K562 (cell line): ENCODE results near the gene SEZ6L. TPM values are rescaled to one million over a fixed set of nuclear protein-coding genes. Genes with fewer than 3 reads are reported as not detected.

Experiments
- ATAC-seq: fragments of 200-7000 bp; cut with Tn5 transposase; 3 replicates; pipeline ENCODE4 v1.9.1; 2020; ENCODE audit warnings: moderate library complexity
- BruUV-seq: library from RNA; stranded (reverse); fragments of 400-500 nt; replicated peaks from 2 replicates; lab custom pipeline; 2021; lab: Mats Ljungman, UMichigan
- CTCF ChIA-PET: fragments of 300-600 bp; formaldehyde crosslinking; extraction: SDS; loops from one replicate; lab custom pipeline; 2021; ENCODE audit warnings: low intra/inter-chr PET ratio; lab: Yijun Ruan, JAX
- POLR2A ChIA-PET: fragments of 300-600, 350-650 bp; sonication (Branson Sonifier 250); formaldehyde crosslinking; extraction: SDS; loops from one replicate; lab custom pipeline; 2021; ENCODE audit warnings: antibody characterized with exemption, inconsistent platforms; lab: Yijun Ruan, JAX
- DNase-seq, 4 experiments: peaks; one replicate each; pipeline versions ENCODE4 v3.0.0 to v3.0.0-alpha.2; 2011 to 2018; ENCODE audit warnings: low spot score in 3 of 4, mixed read lengths in 3 of 4; ENCODE audit errors: extremely low read depth in 1 of 4
- FAIRE-seq: peaks from 2 replicates; lab custom pipeline; 2011; peaks lifted over from hg19 to GRCh38; lab: Jason Lieb, UNC
- H2AFZ ChIP-seq: 2 replicates; pipeline ENCODE4 v1.6.0; 2011; ENCODE audit warnings: low read depth, low read length, control low read depth, inconsistent platforms
- H3K27ac ChIP-seq: fragments of 200-600 bp; 3 replicates; pipeline ENCODE4 v1.8.0; 2011; ENCODE audit warnings: low read depth, mild to moderate bottlenecking, control low read depth, inconsistent platforms, low read length, moderate library complexity, mixed read lengths; ENCODE audit errors: extremely low read depth
- H3K27me3 ChIP-seq, 2 experiments: fragments of 300-600 bp in 1 of 2; 2 replicates in 1 of 2; 3 replicates in 1 of 2; pipeline versions ENCODE4 v1.6.0 to v1.8.0; 2011; ENCODE audit warnings: inconsistent platforms in 2 of 2, low read length in 2 of 2, mild to moderate bottlenecking in 1 of 2, mixed read lengths in 1 of 2, moderate library complexity in 1 of 2; ENCODE audit not compliant: control insufficient read depth in 2 of 2, insufficient read depth in 2 of 2
- H3K36me3 ChIP-seq: fragments of 300-600 bp; 3 replicates; pipeline ENCODE4 v1.8.0; 2011; ENCODE audit warnings: mild to moderate bottlenecking, low read length, inconsistent platforms; ENCODE audit not compliant: control insufficient read depth, insufficient read depth
- H3K4me1 ChIP-seq, 2 experiments: fragments of 200-600 bp in 1 of 2; replicated peaks in 1 of 2; 2 replicates in 1 of 2; 3 replicates in 1 of 2; pipeline versions ENCODE4 v1.5.1 to v1.8.0; 2011; ENCODE audit warnings: inconsistent platforms in 2 of 2, low read length in 2 of 2, mild to moderate bottlenecking in 1 of 2, mixed read lengths in 1 of 2, moderate library complexity in 1 of 2; ENCODE audit not compliant: control insufficient read depth in 2 of 2, insufficient read depth in 2 of 2
- H3K4me2 ChIP-seq: 2 replicates; pipeline ENCODE4 v1.6.1; 2011; ENCODE audit warnings: low read length, control low read depth, inconsistent platforms, mixed read lengths; ENCODE audit not compliant: insufficient read depth
- H3K4me3 ChIP-seq: fragments of 200-600 bp; sonication (generic), shearing (Covaris generic); 2 replicates; pipeline ENCODE4 v1.5.1; 2016; ENCODE audit warnings: control low read depth, inconsistent platforms
- H3K79me2 ChIP-seq: fragments of 200-600 bp; 3 replicates; pipeline ENCODE4 v1.8.0; 2011; ENCODE audit warnings: low read length, inconsistent platforms; ENCODE audit not compliant: control insufficient read depth, insufficient read depth
- H3K9ac ChIP-seq, 2 experiments: 2 replicates each; pipeline versions ENCODE4 v1.6.0 to v1.6.1; 2011; ENCODE audit warnings: low read depth in 2 of 2, low read length in 2 of 2, control low read depth in 1 of 2, inconsistent platforms in 1 of 2, mild to moderate bottlenecking in 1 of 2, mixed read lengths in 1 of 2; ENCODE audit not compliant: insufficient read depth in 1 of 2
- H3K9me1 ChIP-seq: one replicate; pipeline ENCODE4 v1.6.0; 2011; ENCODE audit warnings: inconsistent platforms, mild to moderate bottlenecking, low read length, moderate library complexity; ENCODE audit not compliant: control insufficient read depth, insufficient read depth
- H3K9me3 ChIP-seq: replicated peaks from 2 replicates; pipeline ENCODE4 v1.5.1; 2011; ENCODE audit warnings: low read depth, low read length, inconsistent platforms; ENCODE audit not compliant: control insufficient read depth, insufficient read depth
- H4K20me1 ChIP-seq: replicated peaks from 2 replicates; pipeline ENCODE4 v1.6.1; 2011; ENCODE audit warnings: low read length, inconsistent platforms, mixed read lengths; ENCODE audit not compliant: control insufficient read depth, insufficient read depth
- ARNT ChIP-seq, 2 experiments: fragments of 450-650 bp; IDR thresholded peaks; 2 replicates each; pipeline ENCODE4 v1.6.1; 2016; ENCODE audit warnings: mild to moderate bottlenecking in 1 of 2
- DEAF1 ChIP-seq: fragments of 450-650 bp; formaldehyde crosslinking; IDR thresholded peaks from 2 replicates; pipeline ENCODE4 v1.4.0; 2020; ENCODE audit warnings: mild to moderate bottlenecking, moderate library complexity
- NR1H2 ChIP-seq: sonication (generic); formaldehyde crosslinking; IDR thresholded peaks from 2 replicates; pipeline ENCODE4 v1.4.0; 2020; ENCODE audit warnings: mild to moderate bottlenecking, missing genetic modification reagents
- RBM25 ChIP-seq: fragments of 200-400 bp; formaldehyde crosslinking; IDR thresholded peaks from 2 replicates; pipeline ENCODE4 v1.6.1; 2018; ENCODE audit warnings: low read length, low read depth, moderate library complexity; ENCODE audit not compliant: severe bottlenecking
- ZFP36 ChIP-seq: fragments of 150-350 bp; IDR thresholded peaks from 2 replicates; pipeline ENCODE4 v1.6.1; 2018; ENCODE audit warnings: low read length, low read depth; ENCODE audit not compliant: partially characterized antibody
- WGBS: fragments of 100-300 bp; shearing (Covaris generic); methylation state at CpG from one replicate; pipeline ENCODE4 v1.1.6; 2016; ENCODE audit warnings: low coverage, mixed read lengths; ENCODE audit not compliant: insufficient coverage; ENCODE audit errors: missing lambda C conversion rate; 5-methylcytosine and 5-hydroxymethylcytosine counted together
- in situ Hi-C: fragments of 300-500 bp; cut with MboI; formaldehyde crosslinking; loops from 4 replicates; pipeline ENCODE4 v1.15.0; 2018; ENCODE audit warnings: inconsistent platforms, mixed read lengths
- intact Hi-C: fragments of 100-400 bp; cut with micrococcal nuclease; formaldehyde crosslinking; loops from 2 replicates; pipeline ENCODE4 v1.14.2; 2022
- polyA plus RNA-seq, 8 experiments: library from polyadenylated mRNA; depleted of rRNA in 4 of 8; stranded (reverse) in 5 of 8; unstranded in 3 of 8; fragments of >200 nt; fragmentation: Nextera tagmentation in 2 of 8; fragmentation: Illumina TruSeq in 1 of 8; extraction: Ambion mirVana in 2 of 8; extraction: Trizol in 1 of 8; gene quantifications; 2 replicates each; pipeline versions ENCODE4 v1.2.1 to v1.2.3, GENCODE V29; 2011 to 2014; ENCODE audit warnings: inconsistent platforms in 1 of 8, missing spikeins in 1 of 8
- total RNA-seq, 7 experiments: library from RNA; depleted of rRNA in 6 of 7; stranded (reverse); fragments of >200 nt in 6 of 7; fragmentation: Illumina TruSeq in 2 of 7; extraction: Trizol in 2 of 7; gene quantifications; 2 replicates each; pipeline versions ENCODE4 v1.2.1 to v1.2.3, GENCODE V29; 2011 to 2021; ENCODE audit warnings: low replicate concordance in 1 of 7
- TF ChIP-seq, protein P1 (sequence below), 2 experiments: fragments of 450-650 bp; IDR thresholded peaks; 2 replicates each; pipeline ENCODE4 v1.6.1; 2016; ENCODE audit warnings: mild to moderate bottlenecking in 2 of 2, borderline replicate concordance in 1 of 2, low read depth in 1 of 2, moderate library complexity in 1 of 2

The SEZ6L gene
- total and polyA plus RNA-seq, 9 of the 15 experiments (the other 6 are each of a cell fraction or from before 2014, with no cell fraction given), result not detected

- Histone ChIP-seq H3K9me1 (no peaks in the 10 kb centered on the region), H4K20me1 (no peaks in the 10 kb centered on the region), H3K79me2 (no peaks in the 10 kb centered on the region), H2AFZ (no peak overlapping the region), H3K27ac (no peak overlapping the region), H3K36me3 (no peaks in the 10 kb centered on the region), H3K9ac (no peak overlapping the region), H3K4me2 (no peak overlapping the region), H3K4me3 (no peak overlapping the region), H3K27me3 (no peaks in the 10 kb centered on the region), H3K9me3 (no peaks in the 10 kb centered on the region), H3K4me1 (no peaks in the 10 kb centered on the region)
- intact Hi-C loops, result no loop called here
- in situ Hi-C loops, result no loop called here
- TF ChIP-seq ZFP36, result peak; percentile 48
- peak; percentile 77 for TF ChIP-seq RBM25
- TF ChIP-seq DEAF1 (CRISPR knock-in tag), result no peak
- BruUV-seq, result no TSS peak
- ChIA-PET CTCF (no interaction called here), POLR2A (no interaction called here)
- FAIRE-seq, result no peak
- no peak for DNase-seq
- WGBS, result 0% methylated on average over 1 of the region's 1 CpG
- no peak for ATAC-seq
Observed at GRCh38 chr22:26264162-26264561, 94.9 kb downstream of the SEZ6L start.

- BruUV-seq, result no TSS peak
- H3K4me3 ChIP-seq, result no peak overlapping the region
- in situ Hi-C loops, result no loop called here
- H3K36me3 ChIP-seq, result no peaks in the 10 kb centered on the region
- DNase-seq (no peak), FAIRE-seq (no peak), ATAC-seq (no peak)
- H3K79me2 ChIP-seq, result no peaks in the 10 kb centered on the region
- no peaks in the 10 kb centered on the region for H3K9me1 ChIP-seq
- intact Hi-C loops, result no loop called here
- no peaks in the 10 kb centered on the region for H4K20me1 ChIP-seq
- POLR2A ChIA-PET, result interaction anchor here (1.1 kb wide), 1 partner anchor 9 kb away, joined by 3 read pairs; no protein-coding TSS in a partner anchor
- H3K9ac ChIP-seq, result no peak overlapping the region
- no peak overlapping the region for H2AFZ ChIP-seq
- H3K9me3 ChIP-seq, result no peaks in the 10 kb centered on the region
- CTCF ChIA-PET, result no interaction called here
- WGBS, result 0% methylated on average over 7 of the region's 7 CpGs
- H3K27ac ChIP-seq, result no peak overlapping the region
- H3K4me2 ChIP-seq, result no peak overlapping the region
- H3K27me3 ChIP-seq, result no peaks in the 10 kb centered on the region
- H3K4me1 ChIP-seq, result no peaks in the 10 kb centered on the region
- TF ChIP-seq, protein P1, sequence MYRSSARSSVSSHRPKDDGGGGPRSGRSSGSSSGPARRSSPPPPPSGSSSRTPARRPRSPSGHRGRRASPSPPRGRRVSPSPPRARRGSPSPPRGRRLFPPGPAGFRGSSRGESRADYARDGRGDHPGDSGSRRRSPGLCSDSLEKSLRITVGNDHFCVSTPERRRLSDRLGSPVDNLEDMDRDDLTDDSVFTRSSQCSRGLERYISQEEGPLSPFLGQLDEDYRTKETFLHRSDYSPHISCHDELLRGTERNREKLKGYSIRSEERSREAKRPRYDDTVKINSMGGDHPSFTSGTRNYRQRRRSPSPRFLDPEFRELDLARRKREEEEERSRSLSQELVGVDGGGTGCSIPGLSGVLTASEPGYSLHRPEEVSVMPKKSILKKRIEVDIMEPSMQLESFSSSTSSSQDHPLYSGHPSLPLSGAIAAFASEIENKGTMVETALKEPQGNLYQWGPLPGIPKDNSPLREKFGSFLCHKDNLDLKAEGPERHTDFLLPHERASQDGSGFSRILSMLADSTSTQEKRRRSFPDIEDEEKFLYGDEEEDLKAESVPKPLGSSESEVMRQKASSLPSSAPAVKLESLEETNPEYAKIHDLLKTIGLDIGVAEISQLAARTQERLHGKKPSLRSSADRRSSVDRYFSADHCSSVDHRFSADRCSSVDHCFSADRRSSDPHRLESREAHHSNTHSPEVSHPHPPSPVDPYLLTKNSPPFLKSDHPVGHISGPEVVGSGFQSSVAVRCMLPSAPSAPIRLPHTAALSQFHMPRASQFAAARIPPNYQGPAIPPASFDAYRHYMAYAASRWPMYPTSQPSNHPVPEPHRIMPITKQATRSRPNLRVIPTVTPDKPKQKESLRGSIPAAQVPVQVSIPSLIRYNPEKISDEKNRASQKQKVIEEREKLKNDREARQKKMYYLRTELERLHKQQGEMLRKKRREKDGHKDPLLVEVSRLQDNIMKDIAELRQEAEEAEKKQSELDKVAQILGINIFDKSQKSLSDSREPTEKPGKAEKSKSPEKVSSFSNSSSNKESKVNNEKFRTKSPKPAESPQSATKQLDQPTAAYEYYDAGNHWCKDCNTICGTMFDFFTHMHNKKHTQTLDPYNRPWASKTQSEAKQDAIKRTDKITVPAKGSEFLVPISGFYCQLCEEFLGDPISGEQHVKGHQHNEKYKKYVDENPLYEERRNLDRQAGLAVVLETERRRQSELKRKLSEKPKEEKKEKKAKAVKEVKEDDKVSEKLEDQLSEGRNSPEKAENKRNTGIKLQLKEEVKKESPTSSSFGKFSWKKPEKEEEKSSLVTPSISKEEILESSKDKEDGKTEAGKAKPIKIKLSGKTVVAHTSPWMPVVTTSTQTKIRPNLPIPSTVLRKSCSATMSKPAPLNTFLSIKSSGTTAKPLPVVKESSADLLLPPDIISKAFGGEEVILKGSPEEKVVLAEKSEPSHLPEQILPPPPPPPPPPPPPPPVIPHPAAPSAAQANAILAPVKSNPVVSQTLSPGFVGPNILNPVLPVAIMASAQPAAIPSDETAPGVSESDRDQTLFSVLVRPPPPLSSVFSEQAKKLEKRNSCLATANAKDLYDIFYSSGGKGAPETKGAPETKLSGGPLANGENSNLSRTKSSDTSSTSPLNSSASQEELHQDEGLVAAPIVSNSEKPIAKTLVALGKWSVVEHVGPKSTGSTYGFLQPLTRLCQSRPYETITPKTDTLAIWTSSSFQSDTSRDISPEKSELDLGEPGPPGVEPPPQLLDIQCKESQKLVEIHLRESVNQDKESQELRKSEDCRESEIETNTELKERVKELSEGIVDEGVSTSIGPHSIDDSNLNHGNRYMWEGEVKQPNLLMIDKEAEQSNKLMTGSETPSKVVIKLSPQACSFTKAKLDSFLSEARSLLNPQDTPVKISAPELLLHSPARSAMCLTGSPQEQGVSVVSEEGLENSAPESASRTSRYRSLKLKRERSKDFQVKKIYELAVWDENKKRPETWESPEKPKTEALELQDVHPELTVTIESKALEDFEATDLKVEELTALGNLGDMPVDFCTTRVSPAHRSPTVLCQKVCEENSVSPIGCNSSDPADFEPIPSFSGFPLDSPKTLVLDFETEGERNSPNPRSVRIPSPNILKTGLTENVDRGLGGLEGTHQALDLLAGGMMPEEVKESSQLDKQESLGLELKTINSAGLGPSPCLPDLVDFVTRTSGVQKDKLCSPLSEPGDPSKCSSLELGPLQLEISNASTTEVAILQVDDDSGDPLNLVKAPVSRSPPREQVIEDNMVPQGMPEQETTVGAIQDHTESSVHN (IDR thresholded peaks at IDR 0.05; ENCODE audit: borderline replicate concordance in 1 of 2, low read depth in 1 of 2), result no peak
- TF ChIP-seq ARNT (IDR thresholded peaks at IDR 0.05), result no peak
- no peak for TF ChIP-seq NR1H2 (CRISPR knock-in tag)
Observed at GRCh38 chr22:26265281-26265680, 96.0 kb downstream of the SEZ6L start.
